GM19035 (cell line): ENCODE measurements around the gene THSD7B.

Source experiments
- ATAC-seq: cut with Tn5 transposase; IDR thresholded peaks from one replicate; pipeline ENCODE4 v1.9.1; 2021; ENCODE audit not compliant: unreplicated experiment

Gene THSD7B

DNA sequence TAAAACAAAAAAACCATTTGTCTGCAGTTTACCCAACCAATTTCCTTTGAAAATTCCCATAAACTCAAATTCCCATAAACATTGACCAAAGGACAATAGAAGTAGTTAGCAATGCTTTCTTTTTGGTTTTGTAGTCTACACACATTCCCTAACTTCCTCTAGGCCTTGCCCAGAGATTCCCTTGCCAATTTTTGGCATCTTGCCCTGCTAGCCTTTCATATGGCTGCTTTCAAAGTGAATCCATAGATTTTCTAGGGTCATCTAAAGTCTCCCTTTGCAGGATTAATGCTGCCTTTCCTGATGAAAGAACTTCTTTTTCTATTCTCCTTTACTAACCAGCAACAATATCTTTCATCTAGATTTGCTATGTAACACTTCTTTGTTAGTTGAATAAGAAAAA lies 33.4 kb downstream of the THSD7B start:
- no peak for ATAC-seq

- ATAC-seq: no peak
Observed at GRCh38 chr2:136801661-136802060, 36.3 kb downstream of the THSD7B start.

DNA sequence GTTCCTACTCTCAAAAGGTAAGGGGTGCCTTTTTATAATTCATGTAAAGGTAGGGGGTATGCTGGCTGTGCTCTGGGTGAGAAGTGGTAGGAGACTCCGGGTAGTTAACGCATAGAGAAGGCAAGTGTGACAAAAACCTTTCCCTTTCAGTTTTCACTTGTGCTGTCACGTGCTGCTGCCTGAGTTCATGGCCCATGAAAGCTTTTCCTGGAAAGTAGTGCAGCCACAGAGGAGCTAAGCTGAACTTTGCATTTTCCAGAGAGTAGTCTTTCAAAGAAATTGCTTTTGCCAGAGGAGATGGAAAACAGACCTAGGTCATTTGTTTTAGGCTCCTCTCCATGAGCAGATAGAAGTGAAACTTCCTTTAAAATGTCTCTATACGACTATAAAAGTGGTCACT lies 44.7 kb downstream of the THSD7B start:
- ATAC-seq: no peak

GRCh38 chr2:136818839-136819238 lies 53.5 kb downstream of the THSD7B start:
- ATAC-seq: no peak

DNA sequence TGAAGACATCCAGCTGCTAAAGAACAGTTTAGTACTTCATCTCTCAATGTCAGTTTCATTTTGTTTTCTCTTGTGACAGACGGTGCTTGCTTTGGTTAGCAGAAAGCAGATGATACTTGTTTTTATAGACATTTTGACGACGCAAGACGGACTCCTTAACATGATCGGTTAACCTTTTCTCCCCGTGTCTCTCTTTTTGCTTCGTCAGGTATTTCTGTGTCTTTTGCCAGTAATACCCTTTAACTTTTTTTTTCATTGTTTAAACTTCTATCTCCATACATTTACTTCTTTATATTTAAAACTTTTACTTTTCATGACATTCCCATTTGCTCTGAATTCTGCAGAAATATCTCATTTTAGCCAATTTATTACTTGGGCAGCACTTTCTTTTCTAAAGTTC lies 57.9 kb downstream of the THSD7B start:
- ATAC-seq: no peak

DNA sequence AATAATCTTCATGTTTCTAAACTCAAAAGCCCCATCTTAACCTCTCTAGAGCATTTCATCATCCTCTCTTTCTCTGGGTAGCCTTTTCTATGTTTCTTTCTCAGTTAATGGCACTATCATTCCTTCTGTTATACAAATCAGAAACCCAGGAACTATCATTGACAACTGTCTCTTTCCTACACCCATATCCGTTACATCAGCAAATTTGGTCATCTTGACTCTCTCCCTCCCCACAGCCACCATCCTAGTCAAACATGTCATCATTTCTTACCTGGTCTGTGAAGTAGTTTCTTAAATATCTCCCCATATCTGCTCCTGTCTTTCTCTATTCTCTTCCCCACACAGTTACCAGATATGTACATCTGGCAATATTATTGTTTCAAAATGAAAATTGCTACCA lies 62.8 kb downstream of the THSD7B start:
- ATAC-seq: no peak

DNA sequence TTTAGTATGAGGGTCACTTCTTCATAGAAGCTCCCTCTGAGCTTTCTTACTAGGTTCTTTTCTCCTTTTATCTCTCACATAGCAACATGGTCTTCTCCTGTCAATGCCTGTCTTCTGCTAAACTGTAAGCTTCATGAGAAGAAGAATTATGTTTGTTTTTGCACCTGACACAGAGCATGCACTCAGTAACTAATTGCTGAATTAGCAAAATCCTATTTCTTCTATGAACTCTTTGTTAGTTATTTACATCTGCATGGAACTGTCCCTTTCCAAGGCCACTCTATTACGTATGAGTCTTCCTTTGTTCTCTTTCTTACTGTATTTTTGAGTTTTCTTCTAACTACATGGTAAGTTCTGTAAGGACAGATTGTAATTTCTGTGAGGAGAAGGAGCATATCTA lies 63.4 kb downstream of the THSD7B start:
- ATAC-seq: no peak

- ATAC-seq: no peak
Observed at GRCh38 chr2:136844546-136844945, 79.2 kb downstream of the THSD7B start.

- no peak for ATAC-seq
Observed at GRCh38 chr2:136858656-136859055, 93.3 kb downstream of the THSD7B start.

GRCh38 chr2:136860443-136860958 lies 95.2 kb downstream of the THSD7B start:
- no peak for ATAC-seq

DNA sequence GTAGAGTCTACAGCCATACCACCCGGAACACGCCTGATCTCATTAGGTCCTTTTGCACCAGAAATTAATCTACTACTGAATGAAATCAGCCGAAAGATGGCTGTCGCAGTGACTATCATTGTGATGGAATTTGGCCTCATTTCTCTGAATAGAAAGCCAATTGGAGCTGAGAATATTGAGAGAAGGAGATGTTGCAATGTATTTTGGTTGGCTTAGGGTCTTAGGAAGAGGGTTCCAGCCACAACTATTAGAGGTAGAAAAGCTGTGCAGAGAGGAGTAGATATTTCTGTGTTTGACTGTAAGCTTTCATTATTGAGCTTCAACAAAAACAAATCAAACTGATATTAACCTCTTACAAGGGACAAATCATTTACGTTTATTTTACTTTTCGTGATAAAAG lies 98.1 kb downstream of the THSD7B start:
- ATAC-seq: no peak

GRCh38 chr2:136863874-136864273 lies 98.5 kb downstream of the THSD7B start:
- ATAC-seq: no peak

DNA sequence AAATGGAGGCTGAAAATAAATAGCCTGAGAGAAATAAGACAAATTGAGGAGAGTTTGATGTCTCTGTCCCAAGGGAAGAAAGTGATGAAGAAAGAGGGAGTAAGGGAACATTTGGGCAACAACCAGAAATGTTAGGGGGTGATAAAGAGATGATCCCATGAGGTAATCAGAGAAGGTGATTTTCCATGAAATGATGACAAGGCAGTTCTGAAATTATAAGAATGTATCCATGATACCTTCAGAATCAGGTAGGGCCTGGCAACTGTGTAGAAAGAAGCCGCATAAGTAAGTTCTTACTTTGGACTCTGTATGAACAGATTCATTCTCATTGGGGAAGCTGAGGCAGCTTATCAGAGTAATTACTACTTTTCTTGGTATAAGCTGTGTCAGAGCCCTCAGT lies 106.1 kb downstream of the THSD7B start:
- ATAC-seq: no peak

- no peak for ATAC-seq
Observed at GRCh38 chr2:136874258-136874657, 108.9 kb downstream of the THSD7B start.

GRCh38 chr2:136891100-136891499 lies 125.8 kb downstream of the THSD7B start:
- no peak for ATAC-seq

- ATAC-seq: no peak
Observed at GRCh38 chr2:136894007-136894634, 128.8 kb downstream of the THSD7B start.

- ATAC-seq: no peak
Observed at GRCh38 chr2:136901732-136902131, 136.4 kb downstream of the THSD7B start.

GRCh38 chr2:136905779-136906178 lies 140.4 kb downstream of the THSD7B start:
- no peak for ATAC-seq

DNA sequence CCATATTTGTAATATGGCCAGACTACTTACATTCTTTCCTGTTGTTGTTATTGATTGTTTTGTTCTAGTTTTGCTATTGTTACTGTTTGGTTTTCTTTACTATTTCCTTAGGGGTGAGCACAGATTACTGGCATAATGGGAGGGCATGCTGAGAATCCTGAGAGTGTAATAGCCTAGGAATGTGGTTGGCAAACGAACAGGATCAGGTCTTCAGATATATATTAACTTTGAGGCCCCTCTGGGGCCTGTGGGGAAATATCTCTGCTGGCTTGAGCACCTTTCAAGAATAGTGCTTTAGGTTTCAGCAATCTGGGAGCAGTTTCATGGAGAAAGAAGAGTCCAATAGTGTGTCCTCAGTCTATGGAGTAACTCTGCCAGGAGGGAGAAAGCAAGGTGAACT lies 144.4 kb downstream of the THSD7B start:
- ATAC-seq: no peak

GRCh38 chr2:136916131-136916530 lies 150.8 kb downstream of the THSD7B start:
- ATAC-seq: no peak

- ATAC-seq: no peak
Observed at GRCh38 chr2:136917411-136917881, 152.1 kb downstream of the THSD7B start.

GRCh38 chr2:136919682-136920081 lies 154.3 kb downstream of the THSD7B start:
- ATAC-seq: no peak

- no peak for ATAC-seq
Observed at GRCh38 chr2:136920652-136921333, 155.4 kb downstream of the THSD7B start.
